Neural progenitor cell (in vitro differentiated cells): ENCODE results near the gene DRG2. TPM values are rescaled to one million over a fixed set of nuclear protein-coding genes. Genes with fewer than 3 reads are reported as not detected.

ENCODE experiments used
- DNase-seq: peaks from one replicate; pipeline ENCODE4 v3.0.0-alpha.2; 2016; ENCODE audit warnings: low spot score
- H2AFZ ChIP-seq: fragments of 200-600 bp; sonication (generic); replicated peaks from 2 replicates; pipeline ENCODE4 v1.6.1; 2016; ENCODE audit warnings: antibody characterized with exemption
- H3F3A ChIP-seq: fragments of 200-600 bp; sonication (generic); 2 replicates; pipeline ENCODE4 v1.6.1; 2016; ENCODE audit warnings: antibody characterized with exemption, low read depth
- H3K27ac ChIP-seq: fragments of 200-600 bp; sonication (generic); 2 replicates; pipeline ENCODE4 v1.5.1; 2016; ENCODE audit warnings: mild to moderate bottlenecking
- H3K27me3 ChIP-seq: fragments of 200-600 bp; sonication (generic); 2 replicates; pipeline ENCODE4 v1.6.1; 2016; ENCODE audit warnings: mild to moderate bottlenecking, moderate library complexity
- H3K36me3 ChIP-seq: fragments of 200-600 bp; sonication (generic); 2 replicates; pipeline ENCODE4 v1.5.1; 2016
- H3K4me1 ChIP-seq: fragments of 200-600 bp; sonication (generic); 2 replicates; pipeline ENCODE4 v1.6.1; 2016; ENCODE audit warnings: mixed run types
- H3K4me2 ChIP-seq: fragments of 200-600 bp; sonication (generic); 2 replicates; pipeline ENCODE4 v1.6.1; 2016
- H3K4me3 ChIP-seq: fragments of 200-600 bp; sonication (generic); 2 replicates; pipeline ENCODE4 v1.5.1; 2016
- H3K79me2 ChIP-seq: fragments of 200-600 bp; sonication (generic); 2 replicates; pipeline ENCODE4 v1.6.1; 2016; ENCODE audit warnings: low read depth
- H3K9ac ChIP-seq: fragments of 200-600 bp; sonication (generic); 2 replicates; pipeline ENCODE4 v1.6.1; 2016
- H3K9me3 ChIP-seq: fragments of 200-600 bp; sonication (generic); 2 replicates; pipeline ENCODE4 v1.5.1; 2016; ENCODE audit warnings: low read depth
- H4K20me1 ChIP-seq: fragments of 200-600 bp; sonication (generic); 2 replicates; pipeline ENCODE4 v1.6.1; 2016; ENCODE audit warnings: low read depth
- H3K27ac Mint-ChIP-seq: 3 replicates; pipeline ENCODE4 v1.8.0; 2021; ENCODE audit warnings: mixed read lengths
- H3K27me3 Mint-ChIP-seq: 2 replicates; pipeline ENCODE4 v1.8.0; 2022; ENCODE audit warnings: low read depth, mild to moderate bottlenecking, inconsistent platforms, moderate library complexity, mixed read lengths; ENCODE audit not compliant: insufficient read depth
- H3K36me3 Mint-ChIP-seq: 3 replicates; pipeline ENCODE4 v1.8.0; 2021; ENCODE audit warnings: mixed read lengths
- H3K4me1 Mint-ChIP-seq: 3 replicates; pipeline ENCODE4 v1.8.0; 2021; ENCODE audit warnings: mixed read lengths
- H3K4me3 Mint-ChIP-seq: 3 replicates; pipeline ENCODE4 v1.8.0; 2021; ENCODE audit warnings: mild to moderate bottlenecking, moderate library complexity, mixed read lengths
- H3K9me3 Mint-ChIP-seq: 3 replicates; pipeline ENCODE4 v1.8.0; 2020; ENCODE audit warnings: mixed read lengths
- EZH2 ChIP-seq: fragments of 200-600 bp; sonication (generic); IDR thresholded peaks from 2 replicates; pipeline ENCODE4 v1.6.1; 2017; ENCODE audit warnings: antibody characterized with exemption, mild to moderate bottlenecking, moderate library complexity
- EZH2phosphoT487 ChIP-seq: fragments of 200-600 bp; sonication (generic); IDR thresholded peaks from 2 replicates; pipeline ENCODE4 v1.6.1; 2017; ENCODE audit warnings: antibody characterized with exemption
- total RNA-seq: library from RNA; depleted of rRNA; stranded (reverse); fragments of >200 nt; gene quantifications from 2 replicates; pipeline ENCODE4 v1.2.3, GENCODE V29; 2015; ENCODE audit warnings: low replicate concordance
- TF ChIP-seq, protein P1 (sequence below): fragments of 200-600 bp; sonication (generic); IDR thresholded peaks from 2 replicates; pipeline ENCODE4 v1.5.1; 2017; ENCODE audit warnings: antibody characterized with exemption, mild to moderate bottlenecking

DRG2 gene
- total RNA-seq, 1 donor from 2014 or later, result 24.8 TPM

DNA sequence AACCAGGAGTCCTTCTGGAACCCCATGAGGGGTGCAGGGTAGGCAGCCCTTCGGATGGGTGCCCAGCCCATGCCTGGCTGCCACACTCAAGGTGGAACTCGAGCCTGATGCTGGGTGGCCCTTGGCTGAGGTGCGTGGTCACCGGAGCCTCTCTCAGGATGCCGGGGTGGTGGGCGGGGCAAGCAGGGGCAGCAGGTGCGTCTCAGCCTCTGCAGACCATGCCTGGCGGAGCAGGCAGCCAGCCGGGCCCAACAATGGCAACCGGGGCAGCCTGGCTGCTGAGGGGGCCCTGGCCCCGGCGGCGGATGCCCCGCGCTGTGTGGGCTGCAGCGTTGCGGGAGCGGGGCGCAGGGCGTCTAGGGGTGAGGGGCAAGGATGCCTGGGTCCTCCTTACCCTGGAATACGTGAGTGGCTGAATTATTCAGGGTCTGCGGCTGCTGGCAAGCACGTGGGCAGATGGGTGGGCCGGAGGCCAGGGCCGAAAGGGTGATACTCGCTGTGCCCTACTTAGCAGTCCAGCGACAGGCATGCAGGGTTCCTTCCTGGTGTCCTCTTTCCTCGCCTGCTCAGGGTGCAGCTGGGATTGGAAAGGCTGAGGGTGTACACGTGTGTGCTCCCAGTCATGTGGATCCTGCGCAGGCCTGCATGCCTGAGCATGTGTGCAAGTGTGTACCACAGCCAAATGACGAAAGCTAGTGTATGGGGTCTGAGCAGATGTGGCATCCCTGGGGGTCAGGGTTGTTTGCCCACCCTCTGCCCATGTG, 35.4 kb downstream of the DRG2 start:
- H3K27me3 Mint-ChIP-seq, result peaks cover 2% of the 10 kb centered on the region

GRCh38 chr17:18124345-18125126, 36.8 kb downstream of the DRG2 start:
- Histone ChIP-seq H3K9ac (no peak overlapping the region), H3K9me3 (no peaks in the 10 kb centered on the region), H3K27me3 (no peaks in the 10 kb centered on the region), H2AFZ (no peak overlapping the region), H4K20me1 (no peaks in the 10 kb centered on the region), H3K36me3 (no peaks in the 10 kb centered on the region), H3K4me3 (no peak overlapping the region), H3K4me1 (no peaks in the 10 kb centered on the region), H3K27ac (no peak overlapping the region), H3K4me2 (no peak overlapping the region), H3K79me2 (no peaks in the 10 kb centered on the region), H3F3A (no peaks in the 10 kb centered on the region)
- DNase-seq, result no peak
- no peak for TF ChIP-seq EZH2phosphoT487
- TF ChIP-seq, protein P1, sequence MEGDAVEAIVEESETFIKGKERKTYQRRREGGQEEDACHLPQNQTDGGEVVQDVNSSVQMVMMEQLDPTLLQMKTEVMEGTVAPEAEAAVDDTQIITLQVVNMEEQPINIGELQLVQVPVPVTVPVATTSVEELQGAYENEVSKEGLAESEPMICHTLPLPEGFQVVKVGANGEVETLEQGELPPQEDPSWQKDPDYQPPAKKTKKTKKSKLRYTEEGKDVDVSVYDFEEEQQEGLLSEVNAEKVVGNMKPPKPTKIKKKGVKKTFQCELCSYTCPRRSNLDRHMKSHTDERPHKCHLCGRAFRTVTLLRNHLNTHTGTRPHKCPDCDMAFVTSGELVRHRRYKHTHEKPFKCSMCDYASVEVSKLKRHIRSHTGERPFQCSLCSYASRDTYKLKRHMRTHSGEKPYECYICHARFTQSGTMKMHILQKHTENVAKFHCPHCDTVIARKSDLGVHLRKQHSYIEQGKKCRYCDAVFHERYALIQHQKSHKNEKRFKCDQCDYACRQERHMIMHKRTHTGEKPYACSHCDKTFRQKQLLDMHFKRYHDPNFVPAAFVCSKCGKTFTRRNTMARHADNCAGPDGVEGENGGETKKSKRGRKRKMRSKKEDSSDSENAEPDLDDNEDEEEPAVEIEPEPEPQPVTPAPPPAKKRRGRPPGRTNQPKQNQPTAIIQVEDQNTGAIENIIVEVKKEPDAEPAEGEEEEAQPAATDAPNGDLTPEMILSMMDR, result no peak
- no peak for TF ChIP-seq EZH2
- Mint-ChIP-seq H3K36me3 (no peaks in the 10 kb centered on the region), H3K4me3 (no peak overlapping the region), H3K27ac (no peak overlapping the region), H3K9me3 (peaks cover 7% of the 10 kb centered on the region), H3K27me3 (peaks cover 2% of the 10 kb centered on the region), H3K4me1 (peaks cover 3% of the 10 kb centered on the region)

More for the DNA sequence above, 35.4 kb downstream of the DRG2 start:
- Mint-ChIP-seq H3K36me3 (no peaks in the 10 kb centered on the region), H3K9me3 (peaks cover 12% of the 10 kb centered on the region), H3K4me3 (no peak overlapping the region), H3K4me1 (peaks cover 8% of the 10 kb centered on the region), H3K27ac (peak overlapping the region; percentile 74)
- Histone ChIP-seq H3K36me3 (no peaks in the 10 kb centered on the region), H3K9ac (no peak overlapping the region), H4K20me1 (no peaks in the 10 kb centered on the region), H3K79me2 (no peaks in the 10 kb centered on the region), H3K27ac (no peak overlapping the region), H2AFZ (no peak overlapping the region), H3K27me3 (no peaks in the 10 kb centered on the region), H3K9me3 (no peaks in the 10 kb centered on the region), H3K4me1 (no peaks in the 10 kb centered on the region), H3K4me3 (no peak overlapping the region), H3F3A (no peaks in the 10 kb centered on the region), H3K4me2 (no peak overlapping the region)
- no peak for DNase-seq
- TF ChIP-seq EZH2phosphoT487, result no peak
- TF ChIP-seq, protein P1, result no peak
- no peak for TF ChIP-seq EZH2

- H2AFZ ChIP-seq, result no peak overlapping the region
- H3K4me1 ChIP-seq, result no peaks in the 10 kb centered on the region
- Mint-ChIP-seq H3K4me1 (peaks cover 7% of the 10 kb centered on the region), H3K27me3 (peaks cover 2% of the 10 kb centered on the region), H3K9me3 (no peaks in the 10 kb centered on the region), H3K36me3 (no peaks in the 10 kb centered on the region), H3K27ac (peak overlapping the region; percentile 23), H3K4me3 (no peak overlapping the region)
- H3K79me2 ChIP-seq, result no peaks in the 10 kb centered on the region
- H3F3A ChIP-seq, result no peaks in the 10 kb centered on the region
- H3K4me2 ChIP-seq, result no peak overlapping the region
- H3K36me3 ChIP-seq, result no peaks in the 10 kb centered on the region
- H3K9me3 ChIP-seq, result no peaks in the 10 kb centered on the region
- TF ChIP-seq EZH2, result no peak
- TF ChIP-seq EZH2phosphoT487, result no peak
- TF ChIP-seq, protein P1, result no peak
- H3K27me3 ChIP-seq, result no peaks in the 10 kb centered on the region
- H3K27ac ChIP-seq, result no peak overlapping the region
- H3K9ac ChIP-seq, result no peak overlapping the region
- no peaks in the 10 kb centered on the region for H4K20me1 ChIP-seq
- DNase-seq, result no peak
- no peak overlapping the region for H3K4me3 ChIP-seq
Observed at GRCh38 chr17:18129041-18129502, 41.3 kb downstream of the DRG2 start.
